Stimulated activated CD4-positive, alpha-beta T cell treated with anti-CD3 and anti-CD28 coated beads, Interleukin-12 subunit alpha, Interleukin-12 subunit beta, amount 100 ng/mL, for 48 hours (primary cell): Measurements from ENCODE around the gene CDH23.

ENCODE experiments used
- DNase-seq, 3 donors: peaks; one replicate each; pipeline ENCODE4 v3.0.0-alpha.2; 2020; ENCODE audit warnings: low read depth in 2 of 3, low spot score in 1 of 3

CDH23 gene

GRCh38 chr10:71615538-71616329 is 219.0 kb downstream of the CDH23 start:
- no peak for DNase-seq

GRCh38 chr10:71616817-71617654 is 220.3 kb downstream of the CDH23 start:
- no peak for DNase-seq

GRCh38 chr10:71618176-71618575 is 221.5 kb downstream of the CDH23 start:
- no peak for DNase-seq

GRCh38 chr10:71618598-71618997 is 221.9 kb downstream of the CDH23 start:
- DNase-seq = no peak

GRCh38 chr10:71620642-71621041 is 223.9 kb downstream of the CDH23 start:
- DNase-seq = no peak

GRCh38 chr10:71621231-71622153 is 224.8 kb downstream of the CDH23 start:
- DNase-seq = no peak

GRCh38 chr10:71622154-71622526 is 225.4 kb downstream of the CDH23 start:
- DNase-seq = no peak

GRCh38 chr10:71622616-71623015 is 225.9 kb downstream of the CDH23 start:
- DNase-seq = no peak

- no peak for DNase-seq
Measured at GRCh38 chr10:71623098-71623985, 226.6 kb downstream of the CDH23 start.

GRCh38 chr10:71623986-71624291 is 227.2 kb downstream of the CDH23 start:
- DNase-seq = no peak

- DNase-seq = no peak
Measured at GRCh38 chr10:71625445-71626175, 228.9 kb downstream of the CDH23 start.

- no peak for DNase-seq
Measured at GRCh38 chr10:71627230-71627939, 230.7 kb downstream of the CDH23 start.

- DNase-seq = no peak
Measured at GRCh38 chr10:71627956-71628355, 231.2 kb downstream of the CDH23 start.

- no peak for DNase-seq
Measured at GRCh38 chr10:71629131-71629530, 232.4 kb downstream of the CDH23 start.

GRCh38 chr10:71630168-71630567 is 233.4 kb downstream of the CDH23 start:
- no peak for DNase-seq

- no peak for DNase-seq
Measured at GRCh38 chr10:71631007-71631861, 234.5 kb downstream of the CDH23 start.

- no peak for DNase-seq
Measured at GRCh38 chr10:71632200-71632820, 235.6 kb downstream of the CDH23 start.
